Rectal smooth muscle tissue (tissue), 1 donor: ENCODE measurements around the gene SLC25A25.

ENCODE experiments used
- H3K27ac ChIP-seq: one replicate; pipeline ENCODE4 v1.7.0; 2013; ENCODE audit warnings: low read depth, low read length, inconsistent platforms
- H3K27me3 ChIP-seq: one replicate; pipeline ENCODE4 v1.7.0; 2013; ENCODE audit warnings: low read length; ENCODE audit not compliant: control insufficient read depth, insufficient read depth
- H3K36me3 ChIP-seq: one replicate; pipeline ENCODE4 v1.7.0; 2013; ENCODE audit warnings: low read length; ENCODE audit not compliant: control insufficient read depth, insufficient read depth
- H3K4me1 ChIP-seq: one replicate; pipeline ENCODE4 v1.7.0; 2013; ENCODE audit warnings: low read length; ENCODE audit not compliant: control insufficient read depth, insufficient read depth
- H3K4me3 ChIP-seq: one replicate; pipeline ENCODE4 v1.7.0; 2013; ENCODE audit warnings: low read length
- H3K9ac ChIP-seq: one replicate; pipeline ENCODE4 v1.7.0; 2013; ENCODE audit warnings: low read length

The SLC25A25 gene

GRCh38 chr9:128056086-128056485 is 11.9 kb upstream of the SLC25A25 start:
- H3K9ac ChIP-seq: no peak overlapping the region
- H3K36me3 ChIP-seq: no peaks in the 10 kb centered on the region
- H3K4me3 ChIP-seq: no peak overlapping the region
- H3K4me1 ChIP-seq: peaks cover 4% of the 10 kb centered on the region
- H3K27me3 ChIP-seq: no peaks in the 10 kb centered on the region
- H3K27ac ChIP-seq: peak overlapping the region; percentile 34

DNA sequence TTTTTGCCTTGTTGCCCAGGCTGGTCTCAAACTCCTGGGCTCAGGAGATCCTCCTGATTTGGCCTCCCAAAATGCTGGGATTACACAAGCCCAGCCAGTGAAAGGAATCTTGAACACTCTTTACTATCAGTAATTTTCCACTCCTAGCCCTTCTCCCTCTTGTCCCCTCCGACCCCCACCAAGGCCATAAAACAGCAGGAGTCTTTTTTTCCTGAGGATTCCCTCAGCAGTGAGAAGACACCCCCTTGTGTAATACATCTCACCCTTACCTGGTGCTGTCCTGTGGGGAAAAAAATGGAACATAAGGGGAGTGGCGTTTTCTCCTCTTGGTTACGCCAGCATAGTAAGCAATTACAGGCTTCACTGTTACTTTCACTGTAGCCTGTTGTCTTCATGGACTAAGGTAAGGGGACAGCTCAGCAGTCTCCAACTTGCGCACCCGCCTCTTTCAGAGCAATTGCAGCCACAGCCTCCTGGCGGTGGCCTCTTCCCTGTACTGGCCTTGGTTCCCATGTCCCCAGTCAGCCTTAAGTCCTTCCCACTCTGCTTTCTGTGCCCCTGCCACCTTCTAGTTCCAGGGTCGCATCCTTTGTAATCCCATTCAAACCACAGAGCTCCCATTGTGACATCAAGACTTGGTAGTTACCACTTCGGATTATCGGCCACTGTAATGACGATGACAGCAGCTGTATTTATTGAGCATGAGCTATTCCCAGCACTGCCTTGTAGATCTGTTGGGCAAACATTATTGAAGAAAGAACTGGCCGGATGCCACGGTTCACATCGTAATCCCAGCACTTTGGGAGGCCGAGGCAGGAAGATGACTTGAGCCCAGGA is 10.9 kb upstream of the SLC25A25 start:
- Histone ChIP-seq H3K27me3 (no peaks in the 10 kb centered on the region), H3K4me3 (no peak overlapping the region), H3K27ac (peak overlapping the region; percentile 3), H3K4me1 (peaks cover 4% of the 10 kb centered on the region), H3K36me3 (no peaks in the 10 kb centered on the region), H3K9ac (no peak overlapping the region)

DNA sequence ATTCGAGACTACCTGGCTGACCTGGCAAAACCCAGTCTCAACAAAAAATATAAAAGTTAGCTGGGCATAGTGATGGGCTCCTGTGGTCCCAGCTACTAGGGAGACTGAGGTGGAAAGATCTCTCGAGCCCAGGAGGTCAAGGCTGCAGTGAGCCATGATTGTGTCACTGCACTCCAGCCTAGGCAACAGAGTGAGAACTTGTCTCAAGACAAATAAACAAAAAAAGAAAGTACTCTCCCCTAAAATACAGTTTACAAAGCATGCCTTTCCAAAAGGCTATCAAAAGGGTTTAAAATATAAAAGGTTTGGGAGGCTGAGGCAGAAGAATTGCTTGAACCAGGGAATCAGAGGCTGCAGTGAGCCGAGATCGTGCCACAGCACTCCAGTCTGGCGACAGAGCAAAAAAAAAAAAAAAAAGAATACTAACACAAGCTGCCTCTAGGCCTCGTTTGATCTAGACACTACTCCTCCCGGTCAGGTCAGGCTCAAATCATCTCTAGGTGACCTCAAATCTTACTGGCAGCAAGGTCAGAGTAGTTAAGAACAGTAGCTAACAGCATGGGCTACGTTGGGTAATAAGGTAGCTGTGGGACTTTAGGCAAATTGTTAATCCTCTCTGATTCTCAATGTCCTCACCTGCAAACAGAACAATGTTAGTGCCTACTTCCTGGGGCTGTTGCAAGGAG is 10.2 kb upstream of the SLC25A25 start:
- peaks cover 6% of the 10 kb centered on the region for H3K36me3 ChIP-seq
- H3K27ac ChIP-seq: no peak overlapping the region
- no peak overlapping the region for H3K9ac ChIP-seq
- peaks cover 4% of the 10 kb centered on the region for H3K4me1 ChIP-seq
- H3K4me3 ChIP-seq: no peak overlapping the region
- no peaks in the 10 kb centered on the region for H3K27me3 ChIP-seq

- Histone ChIP-seq H3K27ac (no peak overlapping the region), H3K4me1 (peaks cover 4% of the 10 kb centered on the region), H3K4me3 (no peak overlapping the region), H3K9ac (no peak overlapping the region), H3K27me3 (no peaks in the 10 kb centered on the region), H3K36me3 (peaks cover 12% of the 10 kb centered on the region)
Measured at GRCh38 chr9:128059365-128059983, 8.6 kb upstream of the SLC25A25 start.

DNA sequence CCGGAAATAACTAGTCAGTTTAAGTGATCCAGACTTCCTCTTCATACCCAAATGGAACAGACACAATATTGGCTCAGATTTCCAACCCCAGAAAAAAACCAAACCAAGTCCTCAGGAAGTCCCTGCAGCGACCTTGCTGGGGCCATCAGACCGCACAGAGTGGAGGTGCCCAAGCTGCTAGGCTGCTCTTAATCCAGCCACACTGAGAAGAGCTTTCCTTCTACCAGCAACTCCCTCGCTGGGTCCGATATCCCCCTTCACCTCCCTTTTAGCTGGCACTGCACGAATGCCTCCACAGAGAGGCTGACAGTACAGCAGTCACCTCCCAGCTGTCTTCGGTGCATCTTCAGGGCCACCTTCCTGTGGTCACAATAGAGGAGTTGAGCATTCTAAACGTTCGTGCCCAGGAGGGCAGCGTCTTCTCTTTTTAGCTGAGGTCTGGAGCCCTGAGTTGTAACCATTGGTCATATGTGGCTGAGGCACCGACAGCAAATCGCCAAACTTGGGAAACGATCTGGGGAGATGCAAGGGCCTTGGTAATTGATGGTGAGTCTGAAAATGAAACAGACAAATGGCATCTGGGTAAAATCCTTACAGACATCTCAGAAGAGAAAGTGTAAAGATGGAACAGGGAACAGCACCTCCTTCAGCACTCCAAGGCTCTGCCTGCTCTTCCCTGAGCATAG is 6.6 kb upstream of the SLC25A25 start:
- Histone ChIP-seq H3K9ac (no peak overlapping the region), H3K4me3 (no peak overlapping the region), H3K36me3 (peaks cover 12% of the 10 kb centered on the region), H3K27me3 (no peaks in the 10 kb centered on the region), H3K4me1 (peaks cover 3% of the 10 kb centered on the region), H3K27ac (no peak overlapping the region)

DNA sequence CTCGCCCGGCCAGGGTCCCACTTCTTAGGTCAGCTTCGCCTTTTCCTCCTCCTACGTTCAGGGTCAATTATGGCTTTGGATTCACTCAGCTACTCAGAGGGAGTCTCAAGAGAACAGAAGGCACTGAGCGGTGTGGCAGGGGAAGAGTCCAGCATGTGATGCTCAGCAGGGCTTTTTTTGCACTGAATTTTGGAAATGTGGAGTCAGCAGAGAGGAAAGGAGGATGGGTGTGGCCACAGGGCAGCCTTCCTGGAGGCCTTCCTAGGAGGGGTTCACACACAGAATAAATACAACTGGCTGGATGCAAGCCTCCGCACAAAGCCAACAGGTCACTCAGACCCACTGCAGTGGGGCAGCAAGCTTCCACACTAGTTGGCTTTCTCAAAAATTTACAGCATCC is 5.8 kb upstream of the SLC25A25 start:
- Histone ChIP-seq H3K36me3 (peaks cover 12% of the 10 kb centered on the region), H3K4me1 (peaks cover 8% of the 10 kb centered on the region), H3K9ac (no peak overlapping the region), H3K4me3 (no peak overlapping the region), H3K27ac (no peak overlapping the region), H3K27me3 (no peaks in the 10 kb centered on the region)

GRCh38 chr9:128062846-128063831 is 4.9 kb upstream of the SLC25A25 start:
- Histone ChIP-seq H3K27ac (no peak overlapping the region), H3K27me3 (no peaks in the 10 kb centered on the region), H3K4me3 (no peak overlapping the region), H3K4me1 (peaks cover 8% of the 10 kb centered on the region), H3K36me3 (peaks cover 12% of the 10 kb centered on the region), H3K9ac (no peak overlapping the region)

GRCh38 chr9:128065907-128066712 is 1.9 kb upstream of the SLC25A25 start:
- Histone ChIP-seq H3K36me3 (peaks cover 12% of the 10 kb centered on the region), H3K4me3 (peak overlapping the region; percentile 72), H3K27ac (peak overlapping the region; percentile 88), H3K27me3 (no peaks in the 10 kb centered on the region), H3K9ac (peak overlapping the region; percentile 32), H3K4me1 (peaks cover 8% of the 10 kb centered on the region)

- Histone ChIP-seq H3K27me3 (no peaks in the 10 kb centered on the region), H3K4me1 (peaks cover 11% of the 10 kb centered on the region), H3K4me3 (peak within 1 kb of the TSS; percentile 94), H3K36me3 (peaks cover 12% of the 10 kb centered on the region), H3K27ac (peak within 1 kb of the TSS; percentile 96), H3K9ac (peak within 1 kb of the TSS; percentile 69)
Measured at GRCh38 chr9:128066713-128067644, 1.1 kb upstream of the SLC25A25 start, which contains the start of gene NAIF1. Gene NAIF1 (minus strand): TSS chr9:128067320. CDS start chr9:128067101, 219 bp downstream.
